Mesenchymal stem cell (in vitro differentiated cells and primary cell): ENCODE results near the gene OR2Y1.

Source experiments
- DNase-seq: peaks from one replicate; pipeline ENCODE4 v3.0.0-alpha.2; 2013
- H2AFZ ChIP-seq: one replicate; pipeline ENCODE4 v1.6.1; 2013; ENCODE audit warnings: low read depth, mild to moderate bottlenecking, control low read depth, inconsistent platforms, low read length, moderate library complexity
- H2AK5ac ChIP-seq: 2 replicates; pipeline ENCODE4 v1.6.1; 2013; ENCODE audit warnings: low read length, moderate library complexity, mild to moderate bottlenecking, inconsistent platforms; ENCODE audit not compliant: severe bottlenecking
- H2BK120ac ChIP-seq: one replicate; pipeline ENCODE4 v1.6.1; 2013; ENCODE audit warnings: low read depth, mild to moderate bottlenecking, inconsistent platforms, low read length, moderate library complexity
- H2BK12ac ChIP-seq, 2 experiments: one replicate each; pipeline ENCODE4 v1.6.1; 2013; ENCODE audit warnings: inconsistent platforms in 2 of 2, low read length in 2 of 2, mild to moderate bottlenecking in 2 of 2, moderate library complexity in 2 of 2, control low read depth in 1 of 2
- H2BK15ac ChIP-seq: one replicate; pipeline ENCODE4 v1.6.1; 2013; ENCODE audit warnings: mild to moderate bottlenecking, low read depth, inconsistent platforms; ENCODE audit not compliant: poor library complexity, severe bottlenecking
- H2BK5ac ChIP-seq: 2 replicates; pipeline ENCODE4 v1.6.1; 2013; ENCODE audit warnings: low read depth, mild to moderate bottlenecking, low read length, control low read depth, inconsistent platforms; ENCODE audit not compliant: poor library complexity, severe bottlenecking
- H3K14ac ChIP-seq, 2 experiments: one replicate each; pipeline ENCODE4 v1.6.1; 2013; ENCODE audit warnings: inconsistent platforms in 2 of 2, low read length in 2 of 2, control low read depth in 1 of 2, mild to moderate bottlenecking in 1 of 2, moderate library complexity in 1 of 2
- H3K18ac ChIP-seq, 2 experiments: one replicate each; pipeline ENCODE4 v1.6.1; 2013; ENCODE audit warnings: inconsistent platforms in 2 of 2, low read length in 2 of 2, control low read depth in 1 of 2, low read depth in 1 of 2, mild to moderate bottlenecking in 1 of 2
- H3K23ac ChIP-seq, 2 experiments: one replicate each; pipeline ENCODE4 v1.6.1; 2013; ENCODE audit warnings: inconsistent platforms in 2 of 2, low read length in 2 of 2, mild to moderate bottlenecking in 2 of 2, moderate library complexity in 2 of 2, control low read depth in 1 of 2
- H3K27ac ChIP-seq: 2 replicates; pipeline ENCODE4 v1.5.1; 2013; ENCODE audit warnings: mild to moderate bottlenecking, moderate library complexity, low read length, control low read depth, inconsistent platforms; ENCODE audit not compliant: poor library complexity, severe bottlenecking
- H3K27me3 ChIP-seq, 2 experiments: 2 replicates each; pipeline versions ENCODE4 v1.6.1 to v1.7.0; 2013; ENCODE audit warnings: low read length in 2 of 2, mild to moderate bottlenecking in 2 of 2, moderate library complexity in 2 of 2, control low read depth in 1 of 2, inconsistent platforms in 1 of 2; ENCODE audit not compliant: control insufficient read depth in 1 of 2, insufficient read depth in 1 of 2
- H3K36me3 ChIP-seq, 2 experiments: 2 replicates each; pipeline versions ENCODE4 v1.6.1 to v1.7.0; 2013; ENCODE audit warnings: low read length in 2 of 2, control low read depth in 1 of 2, inconsistent platforms in 1 of 2, low read depth in 1 of 2, mild to moderate bottlenecking in 1 of 2; ENCODE audit not compliant: insufficient read depth in 2 of 2, control insufficient read depth in 1 of 2
- H3K4ac ChIP-seq, 2 experiments: one replicate each; pipeline ENCODE4 v1.6.1; 2013; ENCODE audit warnings: inconsistent platforms in 2 of 2, low read length in 2 of 2, mild to moderate bottlenecking in 2 of 2, moderate library complexity in 2 of 2, control low read depth in 1 of 2, low read depth in 1 of 2
- H3K4me1 ChIP-seq: 2 replicates; pipeline ENCODE4 v1.6.1; 2013; ENCODE audit warnings: low read depth, low read length, control low read depth; ENCODE audit not compliant: control insufficient read depth, insufficient read depth
- H3K4me2 ChIP-seq: 2 replicates; pipeline ENCODE4 v1.6.1; 2013; ENCODE audit warnings: low read length, mild to moderate bottlenecking, inconsistent platforms; ENCODE audit not compliant: poor library complexity, severe bottlenecking
- H3K4me3 ChIP-seq, 2 experiments: 2 replicates each; pipeline versions ENCODE4 v1.5.1 to v1.7.0; 2013; ENCODE audit warnings: low read length in 2 of 2, mild to moderate bottlenecking in 2 of 2, control low read depth in 1 of 2, low read depth in 1 of 2; ENCODE audit not compliant: insufficient read depth in 1 of 2
- H3K79me1 ChIP-seq: replicated peaks from 2 replicates; pipeline ENCODE4 v1.6.1; 2013; ENCODE audit warnings: mild to moderate bottlenecking, control low read depth, low read length, inconsistent platforms; ENCODE audit not compliant: poor library complexity, severe bottlenecking
- H3K9ac ChIP-seq: 2 replicates; pipeline ENCODE4 v1.7.0; 2013; ENCODE audit warnings: mild to moderate bottlenecking, low read length, moderate library complexity
- H3K9me3 ChIP-seq: 2 replicates; pipeline ENCODE4 v1.7.0; 2013; ENCODE audit warnings: mild to moderate bottlenecking, low read length; ENCODE audit not compliant: control insufficient read depth
- H4K8ac ChIP-seq: one replicate; pipeline ENCODE4 v1.6.1; 2013; ENCODE audit warnings: inconsistent platforms, mild to moderate bottlenecking, low read length, moderate library complexity
- H4K91ac ChIP-seq: one replicate; pipeline ENCODE4 v1.6.1; 2013; ENCODE audit warnings: mild to moderate bottlenecking, low read length, inconsistent platforms
- WGBS: methylation state at CpG from one replicate; pipeline ENCODE4 v1.1.7; 2013; ENCODE audit warnings: mixed read lengths; 5-methylcytosine and 5-hydroxymethylcytosine counted together

The OR2Y1 gene

DNA sequence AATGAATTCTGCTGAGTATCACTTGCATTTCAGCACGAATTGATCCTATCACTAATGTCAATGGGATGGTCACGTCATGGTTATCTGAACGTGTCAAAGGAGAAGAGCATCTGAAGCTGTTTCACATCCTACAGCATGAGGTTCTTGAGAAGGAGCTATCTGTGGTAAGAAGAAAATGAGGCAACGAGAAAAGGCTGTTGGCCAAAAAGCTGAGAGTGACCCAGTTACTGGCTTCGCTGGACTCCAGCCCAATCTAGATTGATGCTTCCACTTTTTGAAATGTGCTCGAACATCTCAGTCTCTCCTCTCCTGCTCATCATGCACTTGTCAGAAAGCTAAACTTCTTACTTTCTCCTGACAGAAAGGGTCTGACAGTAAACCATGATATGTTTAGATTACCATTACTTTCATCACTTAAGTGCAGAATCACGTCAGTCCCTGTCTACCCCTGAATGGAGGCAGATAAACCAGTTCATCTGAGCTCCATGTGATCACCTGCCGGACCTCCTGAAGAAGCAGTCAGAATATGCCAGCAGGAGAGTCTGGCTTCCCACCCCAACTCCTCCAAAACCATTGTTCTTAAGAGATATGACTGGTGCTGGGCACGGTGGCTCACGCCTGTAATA is 40.2 kb upstream of the OR2Y1 start:
- no peak overlapping the region for H3K9ac ChIP-seq
- no peak overlapping the region for H3K23ac ChIP-seq
- no peak overlapping the region for H3K4me2 ChIP-seq
- no peak overlapping the region for H2BK120ac ChIP-seq
- no peak overlapping the region for H2AFZ ChIP-seq
- no peaks in the 10 kb centered on the region for H3K27me3 ChIP-seq
- no peaks in the 10 kb centered on the region for H3K9me3 ChIP-seq
- no peak overlapping the region for H3K14ac ChIP-seq
- no peak overlapping the region for H2AK5ac ChIP-seq
- H2BK12ac ChIP-seq: no peak overlapping the region
- no peak overlapping the region for H3K27ac ChIP-seq
- no peak overlapping the region for H3K18ac ChIP-seq
- no peak overlapping the region for H4K8ac ChIP-seq
- no peak overlapping the region for H3K4ac ChIP-seq
- no peak overlapping the region for H4K91ac ChIP-seq
- H3K4me3 ChIP-seq: no peak overlapping the region
- WGBS: 87% methylated on average over 10 of the region's 10 CpGs
- H2BK5ac ChIP-seq: no peak overlapping the region
- peaks cover 10% of the 10 kb centered on the region for H3K79me1 ChIP-seq
- DNase-seq: no peak
- no peaks in the 10 kb centered on the region for H3K4me1 ChIP-seq
- no peaks in the 10 kb centered on the region for H3K36me3 ChIP-seq
- no peak overlapping the region for H2BK15ac ChIP-seq

DNA sequence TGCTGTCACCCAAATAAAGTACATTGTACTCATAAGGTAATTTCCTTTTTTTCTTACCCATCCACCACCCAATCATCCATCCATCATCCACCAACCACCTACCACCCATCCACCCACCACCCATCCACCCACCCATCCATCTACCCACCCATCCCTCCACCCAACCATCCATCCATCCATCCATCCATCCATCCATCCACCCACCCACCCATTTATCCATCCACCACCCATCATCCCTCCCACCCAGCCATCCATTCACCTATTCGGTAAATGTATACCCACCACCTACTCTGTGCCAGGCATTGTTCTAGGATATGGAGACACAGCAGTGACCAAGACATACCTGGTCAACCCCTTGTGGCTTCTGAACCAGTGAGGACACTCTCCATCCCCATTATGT is 37.6 kb upstream of the OR2Y1 start:
- DNase-seq: no peak
- H2BK12ac ChIP-seq: no peak overlapping the region
- no peaks in the 10 kb centered on the region for H3K4me1 ChIP-seq
- no peak overlapping the region for H3K9ac ChIP-seq
- H4K8ac ChIP-seq: no peak overlapping the region
- H3K27me3 ChIP-seq: no peaks in the 10 kb centered on the region
- H3K4me2 ChIP-seq: no peak overlapping the region
- H3K14ac ChIP-seq: no peak overlapping the region
- H2BK15ac ChIP-seq: no peak overlapping the region
- no peaks in the 10 kb centered on the region for H3K36me3 ChIP-seq
- no peak overlapping the region for H2AFZ ChIP-seq
- no peak overlapping the region for H2BK120ac ChIP-seq
- no peak overlapping the region for H3K18ac ChIP-seq
- WGBS: 92% methylated on average over 1 of the region's 1 CpG
- no peak overlapping the region for H4K91ac ChIP-seq
- peaks cover 8% of the 10 kb centered on the region for H3K9me3 ChIP-seq
- H3K4ac ChIP-seq: no peak overlapping the region
- no peak overlapping the region for H3K4me3 ChIP-seq
- no peak overlapping the region for H2AK5ac ChIP-seq
- no peak overlapping the region for H3K23ac ChIP-seq
- no peak overlapping the region for H3K27ac ChIP-seq
- H2BK5ac ChIP-seq: no peak overlapping the region
- H3K79me1 ChIP-seq: no peaks in the 10 kb centered on the region

DNA sequence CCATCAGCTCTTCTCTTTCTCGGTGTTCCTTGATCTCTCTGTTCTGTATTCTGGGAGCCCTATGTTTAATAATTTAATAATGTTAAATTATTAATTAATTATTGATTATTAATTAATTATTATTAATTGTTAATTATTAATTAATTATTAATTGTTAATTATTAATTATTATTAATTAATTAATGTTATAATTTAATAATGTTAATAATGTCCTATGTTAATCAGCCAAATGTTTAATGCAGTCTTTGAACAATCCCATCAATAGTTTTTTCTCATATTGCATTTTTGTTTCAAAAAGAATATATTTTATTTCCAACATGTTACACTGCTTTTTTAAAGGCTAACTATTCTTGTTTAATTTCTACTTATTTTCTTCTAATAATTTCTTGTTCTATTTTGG is 36.5 kb upstream of the OR2Y1 start:
- Histone ChIP-seq H2AFZ (no peak overlapping the region), H4K8ac (no peak overlapping the region)

DNA sequence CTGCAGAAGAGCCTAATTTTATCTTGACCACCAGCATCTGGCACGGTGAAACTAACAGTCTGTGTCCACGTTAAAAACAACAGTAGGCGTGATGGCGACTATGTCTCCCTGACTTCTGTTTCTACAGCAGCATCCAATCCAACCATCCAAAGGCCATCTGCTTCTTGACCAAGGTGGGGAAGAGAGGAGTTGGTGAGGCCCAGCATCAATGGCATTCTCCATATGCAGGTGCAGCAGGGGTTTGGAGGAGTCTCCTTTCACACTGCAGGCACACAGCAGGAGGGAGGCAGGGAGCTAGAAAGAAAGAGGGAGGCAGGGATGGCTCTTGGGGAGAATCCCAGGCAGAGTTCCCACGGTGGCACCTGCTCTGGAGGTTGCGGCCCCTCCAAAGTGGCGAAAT is 35.8 kb upstream of the OR2Y1 start:
- H2BK15ac ChIP-seq: no peak overlapping the region
- no peak overlapping the region for H3K14ac ChIP-seq
- no peak overlapping the region for H2AK5ac ChIP-seq
- H2BK5ac ChIP-seq: no peak overlapping the region
- no peak overlapping the region for H4K91ac ChIP-seq
- no peak overlapping the region for H3K9ac ChIP-seq
- H3K18ac ChIP-seq: no peak overlapping the region
- no peak overlapping the region for H4K8ac ChIP-seq
- no peaks in the 10 kb centered on the region for H3K4me1 ChIP-seq
- no peak overlapping the region for H2BK120ac ChIP-seq
- no peaks in the 10 kb centered on the region for H3K79me1 ChIP-seq
- no peaks in the 10 kb centered on the region for H3K27me3 ChIP-seq
- H3K23ac ChIP-seq: no peak overlapping the region
- no peak overlapping the region for H3K27ac ChIP-seq
- H2AFZ ChIP-seq: no peak overlapping the region
- WGBS: 88% methylated on average over 5 of the region's 7 CpGs
- DNase-seq: no peak
- no peak overlapping the region for H3K4ac ChIP-seq
- H3K36me3 ChIP-seq: no peaks in the 10 kb centered on the region
- peaks cover 15% of the 10 kb centered on the region for H3K9me3 ChIP-seq
- H2BK12ac ChIP-seq: no peak overlapping the region
- H3K4me3 ChIP-seq: no peak overlapping the region
- no peak overlapping the region for H3K4me2 ChIP-seq

More for the DNA sequence above, 36.5 kb upstream of the OR2Y1 start:
- Histone ChIP-seq H3K18ac (no peak overlapping the region), H3K36me3 (no peaks in the 10 kb centered on the region), H2BK5ac (no peak overlapping the region), H3K4me2 (no peak overlapping the region), H3K9ac (no peak overlapping the region), H3K4me3 (no peak overlapping the region), H3K23ac (no peak overlapping the region), H3K9me3 (peaks cover 15% of the 10 kb centered on the region), H3K4me1 (no peaks in the 10 kb centered on the region), H3K27me3 (no peaks in the 10 kb centered on the region), H3K14ac (no peak overlapping the region), H2BK12ac (no peak overlapping the region), H3K79me1 (no peaks in the 10 kb centered on the region), H3K27ac (no peak overlapping the region), H2BK15ac (no peak overlapping the region), H2BK120ac (no peak overlapping the region), H3K4ac (no peak overlapping the region), H4K91ac (no peak overlapping the region), H2AK5ac (no peak overlapping the region)
- DNase-seq: no peak
- WGBS: no CpG with 5 or more reads among the region's 1 CpG
